A673 (cell line): ENCODE measurements around the gene USP2.

Source experiments
- EZH2 ChIP-seq: fragments of 200-600 bp; sonication (generic); IDR thresholded peaks from 2 replicates; pipeline ENCODE4 v1.6.1; 2017; ENCODE audit warnings: borderline replicate concordance, low read depth, mild to moderate bottlenecking, mixed read lengths, antibody characterized with exemption, low read length; ENCODE audit not compliant: poor library complexity, severe bottlenecking
- TF ChIP-seq, protein P1 (sequence below): fragments of 300-800, 200-600 bp; sonication (generic); conservative IDR thresholded peaks from 2 replicates; pipeline ENCODE4 v1.5.1; 2017; ENCODE audit warnings: low read depth, mild to moderate bottlenecking, antibody characterized with exemption, low read length, moderate library complexity, mixed read lengths

DNA sequence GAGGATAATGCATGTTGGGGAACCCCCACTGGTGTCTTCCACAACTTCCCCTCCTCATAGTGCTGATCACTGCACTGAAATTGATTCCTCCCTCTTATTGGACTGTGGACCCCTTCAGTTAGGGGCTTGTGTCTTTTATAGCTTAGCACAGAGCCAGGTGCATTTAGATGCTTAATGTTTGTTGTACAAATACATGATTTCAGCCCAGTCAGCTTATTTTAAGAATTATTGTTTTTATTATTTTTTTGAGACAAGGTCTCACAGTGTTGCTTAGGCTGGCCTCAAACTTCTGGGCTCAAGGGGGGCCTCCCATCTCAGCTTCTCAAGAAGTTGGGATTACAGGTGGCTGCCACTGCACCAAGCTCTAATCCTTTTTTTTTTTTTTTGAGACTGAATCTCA is 33.2 kb upstream of the USP2 start:
- TF ChIP-seq, protein P1, sequence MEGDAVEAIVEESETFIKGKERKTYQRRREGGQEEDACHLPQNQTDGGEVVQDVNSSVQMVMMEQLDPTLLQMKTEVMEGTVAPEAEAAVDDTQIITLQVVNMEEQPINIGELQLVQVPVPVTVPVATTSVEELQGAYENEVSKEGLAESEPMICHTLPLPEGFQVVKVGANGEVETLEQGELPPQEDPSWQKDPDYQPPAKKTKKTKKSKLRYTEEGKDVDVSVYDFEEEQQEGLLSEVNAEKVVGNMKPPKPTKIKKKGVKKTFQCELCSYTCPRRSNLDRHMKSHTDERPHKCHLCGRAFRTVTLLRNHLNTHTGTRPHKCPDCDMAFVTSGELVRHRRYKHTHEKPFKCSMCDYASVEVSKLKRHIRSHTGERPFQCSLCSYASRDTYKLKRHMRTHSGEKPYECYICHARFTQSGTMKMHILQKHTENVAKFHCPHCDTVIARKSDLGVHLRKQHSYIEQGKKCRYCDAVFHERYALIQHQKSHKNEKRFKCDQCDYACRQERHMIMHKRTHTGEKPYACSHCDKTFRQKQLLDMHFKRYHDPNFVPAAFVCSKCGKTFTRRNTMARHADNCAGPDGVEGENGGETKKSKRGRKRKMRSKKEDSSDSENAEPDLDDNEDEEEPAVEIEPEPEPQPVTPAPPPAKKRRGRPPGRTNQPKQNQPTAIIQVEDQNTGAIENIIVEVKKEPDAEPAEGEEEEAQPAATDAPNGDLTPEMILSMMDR = no peak
- no peak for TF ChIP-seq EZH2
